Cardiac muscle cell (in vitro differentiated cells and primary cell): Measurements from ENCODE around the gene RGS9. TPM values are rescaled to one million over a fixed set of nuclear protein-coding genes. Genes with fewer than 3 reads are reported as not detected.
"Not testable (repeated sequence)": the region's sequence is repeated elsewhere in the genome, so short reads cannot be mapped to it uniquely, and the experiment has no call there.

ENCODE experiments used
- DNase-seq, 2 donors: peaks; one replicate each; pipeline versions ENCODE4 v3.0.0 to v3.0.0-alpha.2; 2010 to 2017; ENCODE audit warnings: low read depth in 1 of 2, low spot score in 1 of 2
- H3K27ac ChIP-seq: fragments of 200-600 bp; sonication (generic); 2 replicates; pipeline ENCODE4 v1.5.1; 2016
- H3K27me3 ChIP-seq: fragments of 200-600 bp; sonication (generic); 2 replicates; pipeline ENCODE4 v1.6.0; 2016; ENCODE audit warnings: control low read depth
- H3K36me3 ChIP-seq: fragments of 200-600 bp; sonication (generic); 2 replicates; pipeline ENCODE4 v1.5.1; 2016; ENCODE audit warnings: control low read depth
- H3K4me1 ChIP-seq: fragments of 200-600 bp; sonication (generic); 2 replicates; pipeline ENCODE4 v1.8.1; 2017; ENCODE audit warnings: low read depth, mild to moderate bottlenecking, mixed run types
- H3K4me3 ChIP-seq: fragments of 200-600 bp; sonication (generic); 2 replicates; pipeline ENCODE4 v1.5.1; 2016; ENCODE audit warnings: mild to moderate bottlenecking
- H3K9me3 ChIP-seq: fragments of 200-600 bp; sonication (generic); 2 replicates; pipeline ENCODE4 v1.5.1; 2017; ENCODE audit warnings: low read depth, mild to moderate bottlenecking, control low read depth
- polyA plus RNA-seq: library from polyadenylated mRNA; unstranded; fragments of >200 nt; fragmentation: Nextera tagmentation; extraction: Ambion mirVana; gene quantifications from 2 replicates; pipeline ENCODE4 v1.2.1, GENCODE V29; 2016
- total RNA-seq: library from RNA; depleted of rRNA; stranded (reverse); fragments of >200 nt; gene quantifications from 2 replicates; pipeline ENCODE4 v1.2.3, GENCODE V29; 2016
- TF ChIP-seq, protein P1 (sequence below): IDR thresholded peaks from 2 replicates; pipeline ENCODE4 v1.5.1; 2012; ENCODE audit warnings: low read depth, mild to moderate bottlenecking, low read length

The RGS9 gene
- total and polyA plus RNA-seq, 2 experiments from 2014 or later, result 4.7 to 5.5 TPM

DNA sequence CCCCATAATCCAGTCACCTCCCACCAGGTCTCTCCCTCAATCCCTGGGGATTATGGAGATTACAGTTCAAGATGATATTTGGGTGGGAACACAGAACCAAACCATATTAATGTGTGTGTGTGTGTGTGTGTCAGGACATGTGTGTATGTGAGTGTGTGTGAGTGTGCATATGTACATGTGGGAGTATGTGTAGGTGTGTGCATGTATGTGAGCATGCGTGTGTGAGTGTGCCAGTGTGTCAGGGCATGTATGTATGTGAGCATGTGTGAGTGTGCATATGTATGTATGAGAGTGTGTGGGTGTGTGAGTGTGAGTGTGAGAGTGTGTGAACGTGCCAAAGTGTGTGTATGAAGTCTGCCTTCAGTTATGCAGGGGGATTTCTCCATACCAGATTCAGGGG, 37.8 kb downstream of the RGS9 start:
- H3K36me3 ChIP-seq, result no peaks in the 10 kb centered on the region
- TF ChIP-seq, protein P1, sequence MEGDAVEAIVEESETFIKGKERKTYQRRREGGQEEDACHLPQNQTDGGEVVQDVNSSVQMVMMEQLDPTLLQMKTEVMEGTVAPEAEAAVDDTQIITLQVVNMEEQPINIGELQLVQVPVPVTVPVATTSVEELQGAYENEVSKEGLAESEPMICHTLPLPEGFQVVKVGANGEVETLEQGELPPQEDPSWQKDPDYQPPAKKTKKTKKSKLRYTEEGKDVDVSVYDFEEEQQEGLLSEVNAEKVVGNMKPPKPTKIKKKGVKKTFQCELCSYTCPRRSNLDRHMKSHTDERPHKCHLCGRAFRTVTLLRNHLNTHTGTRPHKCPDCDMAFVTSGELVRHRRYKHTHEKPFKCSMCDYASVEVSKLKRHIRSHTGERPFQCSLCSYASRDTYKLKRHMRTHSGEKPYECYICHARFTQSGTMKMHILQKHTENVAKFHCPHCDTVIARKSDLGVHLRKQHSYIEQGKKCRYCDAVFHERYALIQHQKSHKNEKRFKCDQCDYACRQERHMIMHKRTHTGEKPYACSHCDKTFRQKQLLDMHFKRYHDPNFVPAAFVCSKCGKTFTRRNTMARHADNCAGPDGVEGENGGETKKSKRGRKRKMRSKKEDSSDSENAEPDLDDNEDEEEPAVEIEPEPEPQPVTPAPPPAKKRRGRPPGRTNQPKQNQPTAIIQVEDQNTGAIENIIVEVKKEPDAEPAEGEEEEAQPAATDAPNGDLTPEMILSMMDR, result no peak
- peaks cover 8% of the 10 kb centered on the region for H3K4me1 ChIP-seq
- no peak overlapping the region for H3K27ac ChIP-seq
- H3K27me3 ChIP-seq, result no peaks in the 10 kb centered on the region
- no peak for DNase-seq
- no peak overlapping the region for H3K4me3 ChIP-seq
- no peaks in the 10 kb centered on the region for H3K9me3 ChIP-seq

DNA sequence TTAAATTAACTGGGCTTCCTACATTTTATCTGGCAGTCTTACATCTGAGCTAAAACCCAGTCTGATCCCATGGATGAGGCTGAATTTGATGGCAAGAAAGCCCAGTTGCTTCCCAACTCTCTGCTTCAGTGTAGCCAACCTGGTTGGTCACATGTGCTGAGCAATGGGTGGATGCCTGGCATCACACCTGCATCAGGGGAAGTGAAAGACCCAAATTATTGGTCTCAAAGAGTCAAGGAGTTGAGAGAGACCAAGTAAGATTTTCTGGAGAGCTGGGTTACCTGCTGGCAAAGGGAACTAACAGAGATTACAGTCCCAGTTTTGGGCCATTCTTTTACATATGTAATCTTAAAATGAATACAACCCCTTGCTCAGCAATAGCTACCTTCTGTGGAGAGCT, 38.8 kb downstream of the RGS9 start:
- peaks cover 8% of the 10 kb centered on the region for H3K4me1 ChIP-seq
- H3K27ac ChIP-seq, result no peak overlapping the region
- DNase-seq, result no peak
- H3K36me3 ChIP-seq, result no peaks in the 10 kb centered on the region
- no peaks in the 10 kb centered on the region for H3K9me3 ChIP-seq
- TF ChIP-seq, protein P1, result no peak
- H3K4me3 ChIP-seq, result no peak overlapping the region
- H3K27me3 ChIP-seq, result no peaks in the 10 kb centered on the region

DNA sequence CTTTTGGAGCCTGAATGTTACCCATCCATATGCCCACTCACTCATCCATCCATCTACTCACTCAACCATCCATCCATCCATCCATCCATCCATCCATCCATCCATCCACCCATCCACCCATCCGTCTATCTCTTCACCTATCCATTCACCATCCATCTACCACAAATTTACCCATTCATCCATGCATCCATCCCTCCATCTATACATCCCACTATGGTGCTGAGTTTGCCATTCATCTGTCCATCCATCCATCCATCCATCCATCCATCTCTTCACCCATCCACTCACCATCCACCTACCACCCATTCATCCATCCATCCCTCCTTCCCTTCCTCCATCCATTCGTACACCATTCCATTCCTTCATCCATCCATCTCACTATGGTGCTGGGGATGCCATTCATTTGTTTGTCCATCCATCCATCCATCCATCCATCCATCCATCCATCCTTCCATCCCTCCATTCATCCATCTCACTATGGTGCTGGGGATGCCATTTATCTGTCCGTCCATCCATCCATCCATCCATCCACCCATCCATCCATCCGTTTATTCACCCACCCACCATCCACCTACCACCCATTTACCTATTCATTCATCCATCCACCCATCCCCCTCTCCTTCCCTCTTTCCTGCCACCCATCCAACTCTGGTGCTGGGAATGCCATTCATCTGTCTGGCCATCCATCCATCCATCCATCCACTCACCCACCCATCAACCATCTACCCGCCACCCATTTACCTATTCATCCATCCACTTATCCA, 39.7 kb downstream of the RGS9 start:
- Histone ChIP-seq H3K4me1 (peaks cover 8% of the 10 kb centered on the region), H3K4me3 (no peak overlapping the region), H3K27me3 (no peaks in the 10 kb centered on the region), H3K36me3 (no peaks in the 10 kb centered on the region), H3K27ac (no peak overlapping the region), H3K9me3 (no peaks in the 10 kb centered on the region)
- TF ChIP-seq, protein P1, result no peak
- DNase-seq, result no peak

DNA sequence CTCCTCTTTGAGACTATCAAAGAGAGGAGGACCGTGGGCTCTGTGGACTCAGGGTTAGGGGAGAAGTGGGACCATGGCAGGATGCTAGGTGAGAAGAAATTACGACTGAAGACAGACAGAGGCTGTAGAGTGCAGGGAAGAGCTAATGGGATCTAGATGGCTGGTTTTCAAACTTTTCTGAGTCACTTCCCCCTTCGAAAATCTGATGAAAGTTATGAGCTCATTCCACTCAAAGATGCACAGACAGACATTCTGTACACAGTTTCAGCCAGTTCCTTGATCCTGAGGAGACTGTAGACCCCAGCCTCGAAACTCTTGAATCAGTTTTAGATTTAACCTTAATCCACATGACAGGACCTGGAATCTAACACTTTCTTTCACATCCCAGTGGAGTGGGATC, 40.7 kb downstream of the RGS9 start:
- Histone ChIP-seq H3K36me3 (no peaks in the 10 kb centered on the region), H3K4me1 (peaks cover 8% of the 10 kb centered on the region), H3K27me3 (no peaks in the 10 kb centered on the region), H3K27ac (no peak overlapping the region), H3K9me3 (no peaks in the 10 kb centered on the region), H3K4me3 (no peak overlapping the region)
- TF ChIP-seq, protein P1, result no peak
- peak in 1 of 2 donors; percentile 69 for DNase-seq

DNA sequence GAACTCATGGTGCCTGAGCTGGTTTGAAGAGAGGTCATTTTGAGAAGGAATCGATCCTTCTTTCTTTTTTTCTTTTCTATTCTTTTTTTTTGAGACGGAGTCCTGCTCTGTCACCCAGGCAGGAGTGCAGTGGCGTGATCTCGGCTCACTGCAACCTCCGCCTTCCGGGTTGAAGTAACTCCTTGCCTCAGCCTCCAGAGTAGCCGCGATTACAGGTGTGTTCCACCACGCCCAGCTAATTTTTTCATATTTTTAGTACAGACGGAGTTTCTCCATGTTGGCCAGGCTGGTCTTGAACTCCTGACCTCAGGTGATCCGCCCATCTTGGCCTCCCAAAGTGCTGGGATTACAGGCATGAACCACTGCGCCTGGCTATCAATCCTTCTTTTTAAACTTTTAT, 43.1 kb downstream of the RGS9 start:
- not testable (repeated sequence) for H3K4me1 ChIP-seq, H3K4me3 ChIP-seq, H3K27ac ChIP-seq, H3K9me3 ChIP-seq, DNase-seq, H3K27me3 ChIP-seq, H3K36me3 ChIP-seq

DNA sequence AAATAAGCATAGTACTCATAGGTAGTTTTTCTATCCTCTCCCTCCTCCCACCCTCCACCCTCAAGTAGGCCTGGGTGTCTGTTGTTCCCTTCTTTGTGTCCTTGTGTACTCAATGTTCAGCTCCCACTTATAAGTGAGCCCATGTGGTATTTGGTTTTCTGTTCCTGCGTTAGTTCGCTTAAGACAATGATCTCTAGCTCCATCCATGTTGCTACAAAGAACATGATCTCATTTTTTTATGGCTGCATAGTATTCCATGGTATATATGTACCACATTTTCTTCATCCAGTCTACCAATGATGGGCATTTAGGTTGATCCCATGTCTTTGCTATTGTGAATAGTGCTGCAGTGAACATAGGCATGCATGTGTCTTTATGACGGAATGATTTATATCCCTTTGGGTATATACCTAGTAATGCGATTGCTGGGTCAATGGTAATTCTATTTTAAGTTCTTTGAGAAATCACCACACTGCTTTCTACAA, 43.6 kb downstream of the RGS9 start:
- not testable (repeated sequence) for H3K27me3 ChIP-seq, H3K4me3 ChIP-seq, H3K4me1 ChIP-seq, H3K27ac ChIP-seq, H3K36me3 ChIP-seq, H3K9me3 ChIP-seq, DNase-seq
